ENCODE results near the gene CCDC78. TPM values are rescaled to one million over a fixed set of nuclear protein-coding genes. Genes with fewer than 3 reads are reported as not detected.

CCDC78 gene
- total and polyA plus RNA-seq, 2 of the 4 experiments (the other 2 are of a cell fraction): 0.54 to 4.6 TPM

GRCh38 chr16:774086-775001 lies 48.1 kb upstream of the CCDC78 start:
- H4K8ac ChIP-seq (ENCODE audit: low read depth in 2 of 2, low read length in 2 of 2): no peak overlapping the region
- no TSS peak for BruUV-seq (replicated peaks)
- no peak overlapping the region for H3K4ac ChIP-seq (ENCODE audit: low read depth, low read length)
- H3K4me3 ChIP-seq (ENCODE audit: insufficient read depth, low read depth, low read length): no peak overlapping the region
- no peak overlapping the region for H4K91ac ChIP-seq (ENCODE audit: insufficient read depth, low read depth, low read length)
- H3K27ac ChIP-seq (ENCODE audit: insufficient read depth, low read length): no peak overlapping the region
- ChIA-PET CTCF (no interaction called here), POLR2A (ENCODE audit: unreplicated experiment) (interaction anchor here (0.6 kb wide), 1 partner anchor 11 kb away, joined by 23 read pairs; no protein-coding TSS in a partner anchor)
- H3K14ac ChIP-seq (replicated peaks; ENCODE audit: low read depth, low read length): no peak overlapping the region
- no peak overlapping the region for H2AK9ac ChIP-seq (replicated peaks; ENCODE audit: low read depth, low read length, poor library complexity)
- WGBS, 2 experiments (ENCODE audit: extremely low coverage in 2 of 2, insufficient read length in 1 of 2): 77% methylated on average over 23 of the region's 46 CpGs; no CpG with 5 or more reads in 1 of the 2 experiments
- H3K9ac ChIP-seq (ENCODE audit: low read depth, low read length): no peak overlapping the region
- H3K36me3 ChIP-seq (ENCODE audit: control insufficient read depth, insufficient read depth, low read length): no peaks in the 10 kb centered on the region
- no peaks in the 10 kb centered on the region for H3K4me1 ChIP-seq (ENCODE audit: control insufficient read depth, insufficient read depth, low read length)
- in situ Hi-C loops (cut with MboI; ENCODE audit: low sequenced_read_pairs) (no loop called here), dilution Hi-C loops (cut with HindIII; ENCODE audit: low sequenced_read_pairs, unreplicated experiment) (no loop called here), intact Hi-C loops (cut with micrococcal nuclease) (no loop called here)
- H3K4me2 ChIP-seq (ENCODE audit: low read depth, low read length): no peak overlapping the region
- H2BK120ac ChIP-seq (ENCODE audit: low read depth, low read length): no peak overlapping the region
- H3K9me1 ChIP-seq (ENCODE audit: insufficient read depth, low read length): no peaks in the 10 kb centered on the region
- no peak overlapping the region for H3K56ac ChIP-seq (ENCODE audit: extremely low read depth, insufficient read depth, low read length)
- no peaks in the 10 kb centered on the region for H3K79me1 ChIP-seq (ENCODE audit: low read depth in 1 of 2, low read length in 2 of 2)
- no peak overlapping the region for H4K5ac ChIP-seq (ENCODE audit: low read depth, low read length)
- no peak for DNase-seq
- TF ChIP-seq CEBPB (IDR thresholded peaks at IDR 0.05; ENCODE audit: low read depth, low read length) (no peak), SMC3 (IDR thresholded peaks at IDR 0.05; ENCODE audit: low read depth, low read length) (no peak), RAD21 (IDR thresholded peaks at IDR 0.05; ENCODE audit: low read length) (no peak), CHD1 (IDR thresholded peaks at IDR 0.05; ENCODE audit: low read depth, low read length) (no peak), MAZ (IDR thresholded peaks at IDR 0.05; ENCODE audit: borderline replicate concordance, low read depth, low read length) (no peak), POLR2A (IDR thresholded peaks at IDR 0.05; ENCODE audit: low read depth, low read length) (no peak)
- H2BK5ac ChIP-seq (ENCODE audit: low read depth, low read length, poor library complexity, severe bottlenecking): no peak overlapping the region
- peaks cover 3% of the 10 kb centered on the region; the same call in 1 of the 2 replicates for H3K27me3 ChIP-seq (ENCODE audit: control insufficient read depth, insufficient read depth, low read length)
- H3K9me3 ChIP-seq (ENCODE audit: control insufficient read depth, insufficient read depth, low read length): no peaks in the 10 kb centered on the region
- H3K23ac ChIP-seq (ENCODE audit: low read depth, low read length): no peak overlapping the region
- ATAC-seq (ENCODE audit: low read depth): no peak
- H3K18ac ChIP-seq (ENCODE audit: low read depth, low read length): no peak overlapping the region
- H4K20me1 ChIP-seq (ENCODE audit: insufficient read depth, low read length): no peaks in the 10 kb centered on the region
- no peak overlapping the region for H2AK5ac ChIP-seq (ENCODE audit: low read depth, low read length)
- H2BK20ac ChIP-seq (ENCODE audit: low read depth, low read length): no peak overlapping the region
- no peak overlapping the region for H2BK15ac ChIP-seq (ENCODE audit: low read depth, low read length)
- H2AFZ ChIP-seq (replicated peaks; ENCODE audit: low read length, poor library complexity): no peak overlapping the region

All from IMR-90 (cell line).